GM23248 (cell line): ENCODE data around the gene COX20. TPM values are rescaled to one million over a fixed set of nuclear protein-coding genes. Genes with fewer than 3 reads are reported as not detected.
A peak's percentile ranks its signal among the peaks of the same experiment; 100 is the strongest.
"Not testable (repeated sequence)": the region's sequence is repeated elsewhere in the genome, so short reads cannot be mapped to it uniquely, and the experiment has no call there.

Experiments
- DNase-seq: peaks from one replicate; pipeline ENCODE4 v3.0.0-alpha.2; 2015
- H2AFZ ChIP-seq: fragments of 200-600 bp; sonication (generic); 2 replicates; pipeline ENCODE4 v1.6.1; 2016; ENCODE audit warnings: antibody characterized with exemption
- H3F3A ChIP-seq: fragments of 200-600 bp; sonication (generic); 2 replicates; pipeline ENCODE4 v1.6.1; 2016; ENCODE audit warnings: mild to moderate bottlenecking, antibody characterized with exemption, mixed run types; ENCODE audit not compliant: insufficient read depth
- H3K27ac ChIP-seq: fragments of 200-600 bp; sonication (generic); 2 replicates; pipeline ENCODE4 v1.5.1; 2016; ENCODE audit warnings: mild to moderate bottlenecking
- H3K27me3 ChIP-seq: fragments of 200-600 bp; sonication (generic); replicated peaks from 2 replicates; pipeline ENCODE4 v1.6.1; 2016; ENCODE audit warnings: mild to moderate bottlenecking; ENCODE audit not compliant: insufficient read depth
- H3K36me3 ChIP-seq: fragments of 200-600 bp; sonication (generic); 2 replicates; pipeline ENCODE4 v1.6.1; 2016; ENCODE audit warnings: low read depth, mild to moderate bottlenecking
- H3K4me1 ChIP-seq: fragments of 200-600 bp; sonication (generic); 2 replicates; pipeline ENCODE4 v1.6.1; 2016; ENCODE audit warnings: mild to moderate bottlenecking; ENCODE audit not compliant: insufficient read depth
- H3K4me2 ChIP-seq: fragments of 200-600 bp; sonication (generic); one replicate; pipeline ENCODE4 v1.6.1; 2016; ENCODE audit warnings: mild to moderate bottlenecking; ENCODE audit not compliant: unreplicated experiment
- H3K4me3 ChIP-seq: fragments of 200-600 bp; sonication (generic); 2 replicates; pipeline ENCODE4 v1.5.1; 2016; ENCODE audit warnings: mild to moderate bottlenecking
- H3K79me2 ChIP-seq: fragments of 200-600 bp; sonication (generic); 2 replicates; pipeline ENCODE4 v1.6.1; 2016; ENCODE audit warnings: mild to moderate bottlenecking; ENCODE audit not compliant: insufficient read depth
- H3K9ac ChIP-seq: fragments of 200-600 bp; sonication (generic); 2 replicates; pipeline ENCODE4 v1.6.1; 2016; ENCODE audit warnings: mild to moderate bottlenecking
- H3K9me2 ChIP-seq: fragments of 200-600 bp; sonication (generic); 2 replicates; pipeline ENCODE4 v1.6.1; 2016; ENCODE audit warnings: mixed run types, mild to moderate bottlenecking, moderate library complexity; ENCODE audit not compliant: insufficient read depth
- H3K9me3 ChIP-seq: fragments of 200-600 bp; sonication (generic); one replicate; pipeline ENCODE4 v1.6.1; 2017; ENCODE audit warnings: low read depth
- H4K20me1 ChIP-seq: fragments of 200-600 bp; sonication (generic); 2 replicates; pipeline ENCODE4 v1.6.0; 2016; ENCODE audit not compliant: insufficient read depth
- EZH2 ChIP-seq: fragments of 200-600 bp; sonication (generic); IDR thresholded peaks from 2 replicates; pipeline ENCODE4 v1.6.1; 2018; ENCODE audit warnings: antibody characterized with exemption, mild to moderate bottlenecking; ENCODE audit not compliant: insufficient read depth, poor library complexity, severe bottlenecking
- EZH2phosphoT487 ChIP-seq: fragments of 200-600 bp; sonication (generic); IDR thresholded peaks from 2 replicates; pipeline ENCODE4 v1.6.1; 2018; ENCODE audit warnings: antibody characterized with exemption, moderate library complexity, mild to moderate bottlenecking, low read depth; ENCODE audit not compliant: insufficient read depth
- WGBS, 2 experiments: methylation state at CpG; one replicate each; pipeline ENCODE4 v1.1.6; 2015 to 2017; ENCODE audit warnings: low lambda C conversion rate in 2 of 2, low coverage in 1 of 2; ENCODE audit errors: missing lambda C conversion rate in 2 of 2; 5-methylcytosine and 5-hydroxymethylcytosine counted together
- in situ Hi-C: fragments of 300-500 bp; cut with MboI; formaldehyde crosslinking; loops from 2 replicates; pipeline ENCODE4 v1.15.0; 2020
- polyA plus RNA-seq: library from polyadenylated mRNA; unstranded; fragments of >200 nt; fragmentation: Nextera tagmentation; extraction: Ambion mirVana; gene quantifications from 2 replicates; pipeline ENCODE4 v1.2.1, GENCODE V29; 2016
- total RNA-seq: library from RNA; depleted of rRNA; stranded (reverse); fragments of >200 nt; shearing (Covaris generic); gene quantifications from 2 replicates; pipeline ENCODE4 v1.2.3, GENCODE V29; 2014

Gene COX20
- total and polyA plus RNA-seq, 2 experiments from 2014 or later, result 21.9 to 86.5 TPM

GRCh38 chr1:244826712-244827111, 8.7 kb upstream of the COX20 start:
- Histone ChIP-seq H3K27ac (no peak overlapping the region), H3K79me2 (no peaks in the 10 kb centered on the region), H3K9ac (no peak overlapping the region), H3K36me3 (no peaks in the 10 kb centered on the region), H3K27me3 (no peaks in the 10 kb centered on the region), H3K9me2 (no peaks in the 10 kb centered on the region), H3K9me3 (no peaks in the 10 kb centered on the region), H4K20me1 (no peaks in the 10 kb centered on the region), H3K4me1 (no peaks in the 10 kb centered on the region), H3K4me2 (no peak overlapping the region), H3F3A (no peaks in the 10 kb centered on the region), H3K4me3 (no peak overlapping the region), H2AFZ (no peak overlapping the region)
- no peak for DNase-seq
- no peak for TF ChIP-seq EZH2phosphoT487
- no peak for TF ChIP-seq EZH2
- in situ Hi-C loops, result no loop called here
- WGBS, 2 experiments, result 86% methylated on average over 4 of the region's 4 CpGs

GRCh38 chr1:244830639-244831038, 4.8 kb upstream of the COX20 start:
- H3F3A ChIP-seq, result peaks cover 17% of the 10 kb centered on the region
- no peak overlapping the region for H3K4me3 ChIP-seq
- H3K27me3 ChIP-seq, result no peaks in the 10 kb centered on the region
- DNase-seq, result no peak
- in situ Hi-C loops, result no loop called here
- H2AFZ ChIP-seq, result no peak overlapping the region
- H3K27ac ChIP-seq, result no peak overlapping the region
- no peak overlapping the region for H3K9ac ChIP-seq
- WGBS, 2 experiments, result 68 to 70% methylated on average over 3 of the region's 3 CpGs
- no peaks in the 10 kb centered on the region for H3K9me2 ChIP-seq
- peaks cover 8% of the 10 kb centered on the region for H3K4me1 ChIP-seq
- H3K36me3 ChIP-seq, result no peaks in the 10 kb centered on the region
- H3K79me2 ChIP-seq, result no peaks in the 10 kb centered on the region
- TF ChIP-seq EZH2 (no peak), EZH2phosphoT487 (no peak)
- no peaks in the 10 kb centered on the region for H3K9me3 ChIP-seq
- no peaks in the 10 kb centered on the region for H4K20me1 ChIP-seq
- H3K4me2 ChIP-seq, result no peak overlapping the region

- H3K4me3 ChIP-seq, result peak overlapping the region; percentile 95
Measured at GRCh38 chr1:244833260-244833659, 2.2 kb upstream of the COX20 start.

GRCh38 chr1:244833734-244834542, 1.5 kb upstream of the COX20 start:
- Histone ChIP-seq H3K36me3 (no peaks in the 10 kb centered on the region), H3K9me2 (no peaks in the 10 kb centered on the region), H3F3A (peaks cover 47% of the 10 kb centered on the region), H3K9ac (peak overlapping the region; percentile 98), H3K79me2 (peaks cover 32% of the 10 kb centered on the region), H3K9me3 (no peaks in the 10 kb centered on the region), H3K27me3 (no peaks in the 10 kb centered on the region), H3K4me1 (peaks cover 25% of the 10 kb centered on the region), H4K20me1 (no peaks in the 10 kb centered on the region), H3K4me2 (peak overlapping the region; percentile 99), H3K27ac (peak overlapping the region; percentile 99), H3K4me3 (peak overlapping the region; percentile 95), H2AFZ (peak overlapping the region; percentile 80)
- TF ChIP-seq EZH2 (no peak), EZH2phosphoT487 (no peak)
- DNase-seq, result peak; percentile 84
- in situ Hi-C loops, result no loop called here
- WGBS, 2 experiments, result 1 to 4% methylated on average over 32 of the region's 32 CpGs

More at GRCh38 chr1:244833260-244833659, 2.2 kb upstream of the COX20 start:
- H3K79me2 ChIP-seq, result peaks cover 25% of the 10 kb centered on the region
- H3K27ac ChIP-seq, result peak overlapping the region; percentile 99
- DNase-seq, H4K20me1 ChIP-seq, in situ Hi-C loops, H3K9me3 ChIP-seq, H3K27me3 ChIP-seq, H3K36me3 ChIP-seq, H3K9me2 ChIP-seq: not testable (repeated sequence)
- H3K4me2 ChIP-seq, result peak overlapping the region; percentile 99
- H3K9ac ChIP-seq, result peak overlapping the region; percentile 98
- WGBS, 2 experiments, result 51 to 57% methylated on average over 8 of the region's 8 CpGs
- H2AFZ ChIP-seq, result peak overlapping the region; percentile 80
- H3K4me1 ChIP-seq, result peaks cover 23% of the 10 kb centered on the region
- H3F3A ChIP-seq, result peaks cover 42% of the 10 kb centered on the region
